HG03378 (cell line): ENCODE measurements around the gene TBL1XR1.
A peak's percentile ranks its signal among the peaks of the same experiment; 100 is the strongest.
"Not testable (repeated sequence)": the region's sequence is repeated elsewhere in the genome, so short reads cannot be mapped to it uniquely, and the experiment has no call there.

Experiments
- ATAC-seq: cut with Tn5 transposase; IDR thresholded peaks from one replicate; pipeline ENCODE4 v1.9.1; 2021; ENCODE audit warnings: mild to moderate bottlenecking, moderate library complexity; ENCODE audit not compliant: unreplicated experiment

Gene TBL1XR1

GRCh38 chr3:177184602-177185001 lies 12.7 kb downstream of the TBL1XR1 start:
- ATAC-seq: peak; percentile 89

GRCh38 chr3:177182352-177182751 lies 14.9 kb downstream of the TBL1XR1 start:
- ATAC-seq: no peak

GRCh38 chr3:177181418-177181817 lies 15.9 kb downstream of the TBL1XR1 start:
- ATAC-seq: no peak

- no peak for ATAC-seq
Observed at GRCh38 chr3:177180506-177180905, 16.8 kb downstream of the TBL1XR1 start.

GRCh38 chr3:177179281-177180067 lies 17.8 kb downstream of the TBL1XR1 start:
- no peak for ATAC-seq

GRCh38 chr3:177177749-177178221 lies 19.5 kb downstream of the TBL1XR1 start:
- no peak for ATAC-seq

- no peak for ATAC-seq
Observed at GRCh38 chr3:177174607-177175170, 22.6 kb downstream of the TBL1XR1 start.

GRCh38 chr3:177169936-177170722 lies 27.2 kb downstream of the TBL1XR1 start:
- no peak for ATAC-seq

- ATAC-seq: no peak
Observed at GRCh38 chr3:177168431-177168830, 28.9 kb downstream of the TBL1XR1 start.

GRCh38 chr3:177162742-177163141 lies 34.5 kb downstream of the TBL1XR1 start:
- no peak for ATAC-seq

GRCh38 chr3:177161603-177162002 lies 35.7 kb downstream of the TBL1XR1 start:
- ATAC-seq: not testable (repeated sequence)

- no peak for ATAC-seq
Observed at GRCh38 chr3:177158461-177158860, 38.8 kb downstream of the TBL1XR1 start.

GRCh38 chr3:177157492-177157891 lies 39.8 kb downstream of the TBL1XR1 start:
- no peak for ATAC-seq

GRCh38 chr3:177154733-177155132 lies 42.5 kb downstream of the TBL1XR1 start:
- ATAC-seq: no peak

- peak; percentile 75 for ATAC-seq
Observed at GRCh38 chr3:177150970-177151627, 46.2 kb downstream of the TBL1XR1 start.

GRCh38 chr3:177150218-177150916 lies 46.9 kb downstream of the TBL1XR1 start:
- peak; percentile 20 for ATAC-seq

GRCh38 chr3:177149106-177149505 lies 48.2 kb downstream of the TBL1XR1 start:
- no peak for ATAC-seq

- ATAC-seq: no peak
Observed at GRCh38 chr3:177147790-177148189, 49.5 kb downstream of the TBL1XR1 start.

- ATAC-seq: no peak
Observed at GRCh38 chr3:177146646-177147045, 50.6 kb downstream of the TBL1XR1 start.

- no peak for ATAC-seq
Observed at GRCh38 chr3:177145954-177146353, 51.3 kb downstream of the TBL1XR1 start.
